ENCODE measurements around the gene MRTFA.

DNA sequence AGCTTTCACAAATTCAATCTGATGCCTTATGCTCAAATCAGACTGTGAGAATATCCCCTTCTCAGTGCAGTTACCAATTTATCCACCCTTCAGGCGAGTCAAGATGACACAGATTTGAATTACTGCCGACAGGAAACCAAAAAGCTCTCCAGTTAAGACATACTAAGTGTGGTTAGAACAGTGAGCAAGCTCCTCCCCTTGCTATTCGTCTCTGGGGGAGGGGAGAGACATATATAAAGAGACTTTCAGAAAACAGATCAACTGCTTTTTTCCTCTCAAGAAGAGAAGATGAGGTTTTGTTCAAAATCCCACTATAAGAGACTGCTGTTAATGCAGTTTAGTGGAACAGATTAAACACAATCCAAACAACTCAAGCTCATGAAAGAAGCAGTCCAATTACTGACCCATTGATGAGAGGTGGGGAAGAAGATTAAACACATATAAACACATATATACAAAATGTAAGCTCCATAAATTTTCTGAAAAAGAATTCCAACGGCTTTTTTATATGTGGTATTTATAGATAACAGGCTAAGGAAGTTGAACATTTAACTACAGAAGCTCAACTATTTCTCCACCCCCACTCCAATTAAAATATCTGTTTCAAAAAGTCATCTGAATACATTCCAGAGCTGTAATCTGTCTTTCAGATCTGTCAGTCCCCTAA lies 102.7 kb downstream of the MRTFA start:
- TF ChIP-seq, protein P1, sequence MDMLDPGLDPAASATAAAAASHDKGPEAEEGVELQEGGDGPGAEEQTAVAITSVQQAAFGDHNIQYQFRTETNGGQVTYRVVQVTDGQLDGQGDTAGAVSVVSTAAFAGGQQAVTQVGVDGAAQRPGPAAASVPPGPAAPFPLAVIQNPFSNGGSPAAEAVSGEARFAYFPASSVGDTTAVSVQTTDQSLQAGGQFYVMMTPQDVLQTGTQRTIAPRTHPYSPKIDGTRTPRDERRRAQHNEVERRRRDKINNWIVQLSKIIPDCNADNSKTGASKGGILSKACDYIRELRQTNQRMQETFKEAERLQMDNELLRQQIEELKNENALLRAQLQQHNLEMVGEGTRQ (IDR thresholded peaks at IDR 0.05), result no peak
- TF ChIP-seq POLR2A (IDR thresholded peaks at IDR 0.05; ENCODE audit: low read length) (no peak), JUNB (IDR thresholded peaks at IDR 0.05) (no peak), CHD2 (IDR thresholded peaks at IDR 0.05; ENCODE audit: low read length, partially characterized antibody) (no peak), HDAC2 (IDR thresholded peaks at IDR 0.05) (no peak)
- TF ChIP-seq, protein P2, sequence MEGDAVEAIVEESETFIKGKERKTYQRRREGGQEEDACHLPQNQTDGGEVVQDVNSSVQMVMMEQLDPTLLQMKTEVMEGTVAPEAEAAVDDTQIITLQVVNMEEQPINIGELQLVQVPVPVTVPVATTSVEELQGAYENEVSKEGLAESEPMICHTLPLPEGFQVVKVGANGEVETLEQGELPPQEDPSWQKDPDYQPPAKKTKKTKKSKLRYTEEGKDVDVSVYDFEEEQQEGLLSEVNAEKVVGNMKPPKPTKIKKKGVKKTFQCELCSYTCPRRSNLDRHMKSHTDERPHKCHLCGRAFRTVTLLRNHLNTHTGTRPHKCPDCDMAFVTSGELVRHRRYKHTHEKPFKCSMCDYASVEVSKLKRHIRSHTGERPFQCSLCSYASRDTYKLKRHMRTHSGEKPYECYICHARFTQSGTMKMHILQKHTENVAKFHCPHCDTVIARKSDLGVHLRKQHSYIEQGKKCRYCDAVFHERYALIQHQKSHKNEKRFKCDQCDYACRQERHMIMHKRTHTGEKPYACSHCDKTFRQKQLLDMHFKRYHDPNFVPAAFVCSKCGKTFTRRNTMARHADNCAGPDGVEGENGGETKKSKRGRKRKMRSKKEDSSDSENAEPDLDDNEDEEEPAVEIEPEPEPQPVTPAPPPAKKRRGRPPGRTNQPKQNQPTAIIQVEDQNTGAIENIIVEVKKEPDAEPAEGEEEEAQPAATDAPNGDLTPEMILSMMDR (IDR thresholded peaks at IDR 0.05), result no peak

Data from A549 (cell line).